ENCODE results near the gene RBM20. TPM values are rescaled to one million over a fixed set of nuclear protein-coding genes. Genes with fewer than 3 reads are reported as not detected.
A peak's percentile ranks its signal among the peaks of the same experiment; 100 is the strongest.

Gene RBM20
- total and polyA plus RNA-seq, 2 experiments from 2014 or later = 0.05 to 0.17 TPM

- 0 out of 3 replicates have a peak, but pooled peaks cover 2% of the 10 kb centered on the region for H3K36me3 Mint-ChIP-seq (ENCODE audit: low read depth)
- H3K4me3 ChIP-seq = no peak overlapping the region
- peak overlapping the region; percentile 53 for H3K4me2 ChIP-seq
- peaks cover 17% of the 10 kb centered on the region for H3K4me1 ChIP-seq (ENCODE audit: insufficient read depth)
- H3K27me3 Mint-ChIP-seq (ENCODE audit: insufficient read depth, low read depth, poor library complexity) = no peaks in the 10 kb centered on the region
- ATAC-seq = no peak
- H3K27ac ChIP-seq (ENCODE audit: low read depth) = no peak overlapping the region
- no peaks in the 10 kb centered on the region for H4K20me1 ChIP-seq (replicated peaks; ENCODE audit: insufficient read depth)
- H3K36me3 ChIP-seq (ENCODE audit: insufficient read depth) = no peaks in the 10 kb centered on the region
- no peak for TF ChIP-seq EZH2phosphoT487 (IDR thresholded peaks at IDR 0.05; ENCODE audit: unreplicated experiment)
- no peak for TF ChIP-seq CTCF (conservative IDR thresholded peaks at IDR 0.05; ENCODE audit: low read depth in 2 of 2)
- TF ChIP-seq POLR2AphosphoS5 (IDR thresholded peaks at IDR 0.05; ENCODE audit: low read depth) = no peak
- TF ChIP-seq ETS1 (IDR thresholded peaks at IDR 0.05) = no peak
- no peak for TF ChIP-seq CREB1 (CRISPR knock-in tag; IDR thresholded peaks at IDR 0.05; ENCODE audit: low read depth)
- TF ChIP-seq REST (IDR thresholded peaks at IDR 0.05; ENCODE audit: unreplicated experiment) = no peak
- TF ChIP-seq STAT1 (IDR thresholded peaks at IDR 0.05; ENCODE audit: unreplicated experiment) = no peak
- TF ChIP-seq ZNF114 (CRISPR knock-in tag; IDR thresholded peaks at IDR 0.05) = no peak
- TF ChIP-seq EZH2 (IDR thresholded peaks at IDR 0.05; ENCODE audit: low read depth, unreplicated experiment) = no peak
- TF ChIP-seq ZNF331 (CRISPR knock-in tag; IDR thresholded peaks at IDR 0.05; ENCODE audit: low read depth) = no peak
- no peak for TF ChIP-seq ZNF462 (CRISPR knock-in tag; IDR thresholded peaks at IDR 0.05)
- H3K27ac Mint-ChIP-seq = no peak overlapping the region
- DNase-seq (ENCODE audit: low spot score) = no peak
- H2AFZ ChIP-seq = no peak overlapping the region
- peaks cover 21% of the 10 kb centered on the region for H3K4me1 Mint-ChIP-seq
- no peaks in the 10 kb centered on the region for H3K27me3 ChIP-seq (ENCODE audit: insufficient read depth)
- H3F3A ChIP-seq (replicated peaks; ENCODE audit: low read depth) = no peaks in the 10 kb centered on the region; the same call in 1 of the 2 replicates
- H3K4me3 Mint-ChIP-seq = no peak overlapping the region
- no peaks in the 10 kb centered on the region for H3K9me2 ChIP-seq (ENCODE audit: insufficient read depth)
- no peaks in the 10 kb centered on the region for H3K79me2 ChIP-seq (replicated peaks; ENCODE audit: insufficient read depth)
- no peaks in the 10 kb centered on the region for H3K9me3 Mint-ChIP-seq
These were observed 32.0 kb upstream of the RBM20 start for GRCh38 chr10:110612087-110612486.

All from GM23338 (cell line).